Psoas muscle (tissue), 8 donors: Measurements from ENCODE around the gene TYROBP. TPM values are rescaled to one million over a fixed set of nuclear protein-coding genes. Genes with fewer than 3 reads are reported as not detected.

Experiments used
- ATAC-seq, 4 donors: fragments of 200-7000 bp; cut with Tn5 transposase; one replicate each; pipeline ENCODE4 v1.9.1; 2020; ENCODE audit warnings: moderate library complexity in 3 of 4, mild to moderate bottlenecking in 2 of 4
- DNase-seq, 2 donors: peaks; one replicate each; pipeline ENCODE4 v3.0.0-alpha.2; 2020
- H3K27ac ChIP-seq: fragments of 200-600 bp; one replicate; pipeline ENCODE4 v1.8.0; 2022
- H3K27me3 ChIP-seq, 3 donors: fragments of 200-600 bp in 1 of 3; one replicate each; pipeline versions ENCODE4 v1.6.1 to v1.8.0; 2013 to 2022; ENCODE audit warnings: low read length in 2 of 3, mild to moderate bottlenecking in 2 of 3, moderate library complexity in 1 of 3; ENCODE audit not compliant: insufficient read depth in 3 of 3
- H3K36me3 ChIP-seq, 2 donors: fragments of 200-600 bp in 1 of 2; one replicate each; pipeline versions ENCODE4 v1.6.1 to v1.8.0; 2013 to 2022; ENCODE audit warnings: low read depth in 1 of 2, mild to moderate bottlenecking in 1 of 2, moderate library complexity in 1 of 2; ENCODE audit not compliant: insufficient read depth in 1 of 2
- H3K4me1 ChIP-seq: fragments of 200-600 bp; one replicate; pipeline ENCODE4 v1.8.0; 2022
- H3K4me3 ChIP-seq: fragments of 200-600 bp; one replicate; pipeline ENCODE4 v1.8.0; 2022; ENCODE audit warnings: mild to moderate bottlenecking
- H3K9me3 ChIP-seq: fragments of 200-600 bp; one replicate; pipeline ENCODE4 v1.8.0; 2022
- WGBS, 3 donors: extraction: QIAGEN DNeasy Blood & Tissue Kit; methylation state at CpG; one replicate each; pipeline versions ENCODE4 v1.1.6 to v1.1.7; 2013; 5-methylcytosine and 5-hydroxymethylcytosine counted together
- intact Hi-C, 2 donors: fragments of 100-400 bp; cut with DNase I; formaldehyde crosslinking; loops; one replicate each; pipeline versions ENCODE4 v1.11.0 to v1.14.2; 2022
- polyA plus RNA-seq, 3 donors: library from polyadenylated mRNA; stranded (reverse); fragments of 200-250 nt; gene quantifications; one replicate each; pipeline ENCODE4 v1.2.3, GENCODE V29; 2013
- total RNA-seq, 4 donors: library from RNA; stranded (reverse); fragmentation: NEBNext Ultra II Directional in 2 of 4; extraction: Animal tissue kit (Norgen Biotek cat#: 25700) in 2 of 4; gene quantifications; one replicate each; pipeline versions ENCODE4 v1.2.1 to v1.2.4, GENCODE V29; 2021 to 2023
- TF ChIP-seq, protein P1 (sequence below): fragments of 200-600 bp; IDR thresholded peaks from one replicate; pipeline ENCODE4 v1.8.0; 2022; ENCODE audit warnings: antibody characterized with exemption
- donor health status: healthy with polysubstance abuse.
- donor health status: DM: no; HTN: no; CAD: no; lungs with moderate emphysema.
- donor health status: Bipolar disorder and iron deficiency.
- donor health status: healthy.
- donor health status: DM: yes; HTN: yes; CAD: no.
- donor health status: DM: no; HTN: no; CAD: no.
- donor health status: DM: no; HTN: no; CAD: no.
- donor health status: DM: yes; HTN: yes; CAD: no.

Gene TYROBP
- total and polyA plus RNA-seq, 7 donors = 7.8 to 22.1 (median 11.9) TPM

DNA sequence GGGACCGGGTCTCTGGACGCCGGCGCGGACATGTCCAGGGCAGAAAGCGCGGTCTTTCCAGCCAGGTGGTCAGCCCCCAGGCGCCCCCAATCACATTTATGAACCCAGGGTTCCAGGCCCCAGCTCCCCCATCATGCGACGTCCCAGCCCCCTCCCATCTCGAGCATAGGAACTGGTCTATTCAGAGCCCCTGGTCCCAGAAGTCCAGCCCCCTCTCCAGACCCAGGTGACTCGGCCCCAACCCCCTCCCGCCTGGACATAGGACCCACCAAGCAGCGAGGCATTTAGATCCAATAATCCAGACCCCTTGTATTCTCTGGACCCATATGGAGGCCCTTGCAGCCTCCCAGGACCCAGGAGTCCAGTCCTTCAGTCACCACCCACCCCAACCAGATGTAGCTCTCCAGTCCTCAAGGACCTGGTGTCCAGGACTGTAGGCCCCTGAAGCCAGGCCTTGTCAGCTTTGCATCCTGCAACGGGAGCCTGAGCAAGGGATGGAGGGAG is 39.2 kb downstream of the TYROBP start:
- H3K36me3 ChIP-seq = no peaks in the 10 kb centered on the region
- no peak overlapping the region for H3K27ac ChIP-seq
- 2 to 4% (median 2%) methylated on average over 11 to 15 of the region's 15 CpGs for WGBS, 3 donors
- peak overlapping the region; percentile 60 for H3K4me3 ChIP-seq
- no peaks in the 10 kb centered on the region for H3K9me3 ChIP-seq
- H3K4me1 ChIP-seq = peaks cover 6% of the 10 kb centered on the region
- ATAC-seq (peak in 1 of 4 donors; percentile 14), DNase-seq (no peak)
- H3K27me3 ChIP-seq = peaks cover 0 to 72% (median 22%) of the 10 kb centered on the region in 3 donors
- TF ChIP-seq, protein P1, sequence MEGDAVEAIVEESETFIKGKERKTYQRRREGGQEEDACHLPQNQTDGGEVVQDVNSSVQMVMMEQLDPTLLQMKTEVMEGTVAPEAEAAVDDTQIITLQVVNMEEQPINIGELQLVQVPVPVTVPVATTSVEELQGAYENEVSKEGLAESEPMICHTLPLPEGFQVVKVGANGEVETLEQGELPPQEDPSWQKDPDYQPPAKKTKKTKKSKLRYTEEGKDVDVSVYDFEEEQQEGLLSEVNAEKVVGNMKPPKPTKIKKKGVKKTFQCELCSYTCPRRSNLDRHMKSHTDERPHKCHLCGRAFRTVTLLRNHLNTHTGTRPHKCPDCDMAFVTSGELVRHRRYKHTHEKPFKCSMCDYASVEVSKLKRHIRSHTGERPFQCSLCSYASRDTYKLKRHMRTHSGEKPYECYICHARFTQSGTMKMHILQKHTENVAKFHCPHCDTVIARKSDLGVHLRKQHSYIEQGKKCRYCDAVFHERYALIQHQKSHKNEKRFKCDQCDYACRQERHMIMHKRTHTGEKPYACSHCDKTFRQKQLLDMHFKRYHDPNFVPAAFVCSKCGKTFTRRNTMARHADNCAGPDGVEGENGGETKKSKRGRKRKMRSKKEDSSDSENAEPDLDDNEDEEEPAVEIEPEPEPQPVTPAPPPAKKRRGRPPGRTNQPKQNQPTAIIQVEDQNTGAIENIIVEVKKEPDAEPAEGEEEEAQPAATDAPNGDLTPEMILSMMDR = no peak
- intact Hi-C loops = no loop called here

DNA sequence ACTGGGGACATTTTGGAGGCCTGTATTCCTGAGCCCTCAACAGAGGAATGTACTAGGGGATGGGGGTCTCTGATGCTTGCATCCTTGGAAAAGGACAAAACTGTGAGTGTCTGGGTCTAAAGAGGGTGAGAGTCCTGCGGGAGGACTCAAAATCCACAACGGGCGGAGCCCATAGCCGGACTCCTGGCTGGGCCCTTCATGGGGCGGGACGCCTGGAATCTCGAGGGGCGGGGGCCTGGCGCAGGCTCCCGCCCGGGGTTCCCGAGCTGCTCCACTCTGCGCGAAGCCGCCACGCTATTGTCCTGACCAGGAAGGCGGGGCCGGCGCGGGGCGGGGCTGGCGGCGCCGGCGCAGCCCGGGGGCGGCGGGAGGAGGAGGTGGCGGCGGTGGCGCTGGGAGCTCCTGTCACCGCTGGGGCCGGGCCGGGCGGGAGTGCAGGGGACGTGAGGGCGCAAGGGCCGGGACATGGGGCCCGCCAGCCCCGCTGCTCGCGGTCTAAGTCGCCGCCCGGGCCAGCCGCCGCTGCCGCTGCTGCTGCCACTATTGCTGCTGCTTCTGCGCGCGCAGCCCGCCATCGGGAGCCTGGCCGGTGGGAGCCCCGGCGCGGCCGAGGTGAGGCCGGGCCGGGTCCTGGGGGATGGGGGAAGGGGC is 39.8 kb downstream of the TYROBP start, which contains the start of gene APLP1:
TSS of gene APLP1 (plus strand) at position 403 of the 651 bp plus-strand sequence. CDS start at position 466, 63 bp downstream.
- Histone ChIP-seq H3K27ac (no peak within 1 kb of the TSS), H3K27me3 (peaks cover 0 to 76% (median 22%) of the 10 kb centered on the region in 3 donors), H3K4me3 (peak within 1 kb of the TSS; percentile 60), H3K9me3 (no peaks in the 10 kb centered on the region), H3K36me3 (no peaks in the 10 kb centered on the region), H3K4me1 (peaks cover 6% of the 10 kb centered on the region)
- TF ChIP-seq, protein P1 = no peak
- intact Hi-C loops = no loop called here
- WGBS, 3 donors = 0 to 1% (median 1%) methylated on average over 41 to 60 of the region's 60 CpGs
- DNase-seq (peak; percentile 66 to 68), ATAC-seq (peak; percentile 62 to 72 (median 70))

DNA sequence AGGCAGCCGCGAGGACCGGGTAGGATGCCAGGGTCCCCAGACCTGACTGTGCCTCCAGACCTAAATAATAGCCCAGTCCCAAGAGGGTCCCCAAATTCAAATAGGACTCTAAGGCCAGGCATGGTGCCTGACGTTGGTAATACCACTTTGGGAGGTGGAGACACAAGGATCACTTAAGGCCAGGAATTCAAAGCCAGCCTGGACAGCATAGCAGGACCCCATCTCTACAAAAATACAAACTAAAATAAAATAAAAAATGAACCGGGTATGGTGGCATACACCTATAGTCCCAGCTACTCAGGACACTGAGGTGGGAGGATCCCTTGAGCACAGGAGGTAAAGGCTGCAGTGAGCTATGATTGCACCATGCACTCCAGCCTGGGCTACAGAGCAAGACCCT is 45.1 kb downstream of the TYROBP start:
- Histone ChIP-seq H3K36me3 (no peaks in the 10 kb centered on the region), H3K4me1 (no peaks in the 10 kb centered on the region), H3K4me3 (no peak overlapping the region), H3K27ac (no peak overlapping the region), H3K27me3 (peaks cover 0 to 83% (median 32%) of the 10 kb centered on the region in 3 donors), H3K9me3 (no peaks in the 10 kb centered on the region)
- WGBS, 3 donors = 80 to 85% (median 84%) methylated on average over 5 of the region's 5 CpGs
- no peak for ATAC-seq
- no peak for DNase-seq
- intact Hi-C loops = no loop called here
- TF ChIP-seq, protein P1 = no peak

DNA sequence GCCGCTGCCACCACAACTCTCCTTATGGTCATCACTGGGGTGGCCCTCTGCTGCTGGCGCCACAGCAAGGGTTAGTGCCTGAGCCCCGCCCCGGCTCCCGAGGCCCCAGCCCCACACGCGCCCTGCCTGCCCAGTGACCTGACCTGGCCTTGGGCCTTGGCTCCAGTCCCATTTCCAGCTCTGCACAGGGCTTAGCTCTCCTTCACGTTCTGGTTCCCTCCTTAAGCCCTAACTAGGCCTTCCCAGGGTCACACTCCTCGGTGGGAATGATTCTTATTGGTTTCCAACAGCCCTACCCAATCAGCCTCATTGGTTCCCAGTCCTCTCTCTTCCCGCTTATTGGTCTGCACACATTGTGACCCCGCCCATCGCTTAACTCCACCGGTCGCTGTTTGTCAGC is 45.6 kb downstream of the TYROBP start:
- no peak for ATAC-seq
- 65 to 71% (median 70%) methylated on average over 14 of the region's 14 CpGs for WGBS, 3 donors
- H3K36me3 ChIP-seq = no peaks in the 10 kb centered on the region
- TF ChIP-seq, protein P1 = no peak
- H3K4me1 ChIP-seq = no peaks in the 10 kb centered on the region
- peaks cover 0 to 79% (median 35%) of the 10 kb centered on the region in 3 donors for H3K27me3 ChIP-seq
- no peak for DNase-seq
- intact Hi-C loops = no loop called here
- no peaks in the 10 kb centered on the region for H3K9me3 ChIP-seq
- no peak overlapping the region for H3K27ac ChIP-seq
- H3K4me3 ChIP-seq = no peak overlapping the region
